SK-N-SH (cell line): ENCODE data around the gene DLAT.

ENCODE experiments used
- CHD2 ChIP-seq: fragments of 150-350 bp; IDR thresholded peaks from 2 replicates; pipeline ENCODE4 v1.6.1; 2018; ENCODE audit warnings: low read length; ENCODE audit not compliant: partially characterized antibody
- CTCF ChIP-seq: fragments of 200-600 bp; sonication (generic); IDR thresholded peaks from 2 replicates; pipeline ENCODE4 v1.6.1; 2017; ENCODE audit warnings: antibody characterized with exemption, mild to moderate bottlenecking, moderate library complexity
- EP300 ChIP-seq, 2 experiments: IDR thresholded peaks; 2 replicates each; pipeline versions ENCODE4 v1.4.0 to v1.6.1; 2012; ENCODE audit warnings: borderline replicate concordance in 1 of 2, low read depth in 1 of 2, low read length in 1 of 2
- EZH2phosphoT487 ChIP-seq: fragments of 200-600 bp; sonication (generic); IDR thresholded peaks from 2 replicates; pipeline ENCODE4 v1.6.1; 2017; ENCODE audit warnings: low read depth, mixed run types, mild to moderate bottlenecking, antibody characterized with exemption, moderate library complexity, borderline replicate concordance
- IRF3 ChIP-seq: fragments of 150-350 bp; IDR thresholded peaks from 2 replicates; pipeline ENCODE4 v1.6.1; 2016; ENCODE audit warnings: mild to moderate bottlenecking, low read depth, low read length
- POLR2AphosphoS5 ChIP-seq: IDR thresholded peaks from 2 replicates; pipeline ENCODE4 v1.6.1; 2012; ENCODE audit warnings: low read depth, low read length
- RAD21 ChIP-seq: IDR thresholded peaks from 2 replicates; pipeline ENCODE4 v1.6.1; 2012; ENCODE audit warnings: mild to moderate bottlenecking, low read length
- TAF1 ChIP-seq: IDR thresholded peaks from 2 replicates; pipeline ENCODE4 v1.6.1; 2012; ENCODE audit warnings: low read depth, mild to moderate bottlenecking, low read length, moderate library complexity, borderline replicate concordance
- USF2 ChIP-seq: fragments of 150-350 bp; IDR thresholded peaks from 2 replicates; pipeline ENCODE4 v1.6.1; 2017; ENCODE audit warnings: antibody characterized with exemption, low read length, low read depth, borderline replicate concordance

GRCh38 chr11:112085822-112086421 is 60.7 kb downstream of the DLAT start:
- TF ChIP-seq POLR2AphosphoS5: no peak
- no peak for TF ChIP-seq CTCF
- no peak for TF ChIP-seq EP300 (IDR thresholded peaks at IDR 0.05; ENCODE audit: borderline replicate concordance in 1 of 2, low read depth in 1 of 2, low read length in 1 of 2)
- TF ChIP-seq CHD2: no peak
- TF ChIP-seq EZH2phosphoT487: no peak
- no peak for TF ChIP-seq IRF3
- TF ChIP-seq USF2: no peak
- TF ChIP-seq RAD21: no peak
- no peak for TF ChIP-seq TAF1
